BJ (cell line): ENCODE data around the gene LRRC10. TPM values are rescaled to one million over a fixed set of nuclear protein-coding genes. Genes with fewer than 3 reads are reported as not detected.

Source experiments
- CTCF ChIA-PET: fragments of 350-600 bp; formaldehyde crosslinking; extraction: SDS; loops from one replicate; lab custom pipeline; 2021; ENCODE audit warnings: antibody characterized with exemption, inconsistent platforms; lab: Yijun Ruan, JAX
- POLR2A ChIA-PET: fragments of 300-600 bp; sonication (Branson Sonifier 250); formaldehyde crosslinking; extraction: SDS; loops from one replicate; lab custom pipeline; 2021; ENCODE audit warnings: antibody characterized with exemption; lab: Charles Lee
- DNase-seq: peaks from one replicate; pipeline ENCODE4 v3.0.0-alpha.2; 2011; ENCODE audit warnings: low read depth
- H3K27me3 ChIP-seq: 2 replicates; pipeline ENCODE4 v1.6.0; 2011; ENCODE audit warnings: low read length; ENCODE audit not compliant: control insufficient read depth, insufficient read depth
- H3K36me3 ChIP-seq: 2 replicates; pipeline ENCODE4 v1.5.1; 2011; ENCODE audit warnings: low read length; ENCODE audit not compliant: control insufficient read depth, insufficient read depth
- H3K4me3 ChIP-seq: 2 replicates; pipeline ENCODE4 v1.5.1; 2011; ENCODE audit warnings: low read depth, mild to moderate bottlenecking, control low read depth, low read length
- polyA plus RNA-seq: library from polyadenylated mRNA; depleted of rRNA; stranded (reverse); fragments of >200 nt; gene quantifications from 2 replicates; pipeline ENCODE4 v1.2.3, GENCODE V29; 2011
- TF ChIP-seq, protein P1 (sequence below): IDR thresholded peaks from 2 replicates; pipeline ENCODE4 v1.5.1; 2011; ENCODE audit warnings: low read depth, mild to moderate bottlenecking, control low read depth, inconsistent platforms, low read length, moderate library complexity; ENCODE audit not compliant: insufficient read depth

Gene LRRC10
- polyA plus RNA-seq, 1 experiment, result not detected

- no peak for DNase-seq
- H3K36me3 ChIP-seq, result no peaks in the 10 kb centered on the region
- TF ChIP-seq, protein P1, sequence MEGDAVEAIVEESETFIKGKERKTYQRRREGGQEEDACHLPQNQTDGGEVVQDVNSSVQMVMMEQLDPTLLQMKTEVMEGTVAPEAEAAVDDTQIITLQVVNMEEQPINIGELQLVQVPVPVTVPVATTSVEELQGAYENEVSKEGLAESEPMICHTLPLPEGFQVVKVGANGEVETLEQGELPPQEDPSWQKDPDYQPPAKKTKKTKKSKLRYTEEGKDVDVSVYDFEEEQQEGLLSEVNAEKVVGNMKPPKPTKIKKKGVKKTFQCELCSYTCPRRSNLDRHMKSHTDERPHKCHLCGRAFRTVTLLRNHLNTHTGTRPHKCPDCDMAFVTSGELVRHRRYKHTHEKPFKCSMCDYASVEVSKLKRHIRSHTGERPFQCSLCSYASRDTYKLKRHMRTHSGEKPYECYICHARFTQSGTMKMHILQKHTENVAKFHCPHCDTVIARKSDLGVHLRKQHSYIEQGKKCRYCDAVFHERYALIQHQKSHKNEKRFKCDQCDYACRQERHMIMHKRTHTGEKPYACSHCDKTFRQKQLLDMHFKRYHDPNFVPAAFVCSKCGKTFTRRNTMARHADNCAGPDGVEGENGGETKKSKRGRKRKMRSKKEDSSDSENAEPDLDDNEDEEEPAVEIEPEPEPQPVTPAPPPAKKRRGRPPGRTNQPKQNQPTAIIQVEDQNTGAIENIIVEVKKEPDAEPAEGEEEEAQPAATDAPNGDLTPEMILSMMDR, result no peak
- ChIA-PET CTCF (no interaction called here), POLR2A (no interaction called here)
- peaks cover 1% of the 10 kb centered on the region; the same call in 1 of the 2 replicates for H3K27me3 ChIP-seq
- no peak overlapping the region for H3K4me3 ChIP-seq
Observed at GRCh38 chr12:69633061-69633460, 22.4 kb upstream of the LRRC10 start.

DNA sequence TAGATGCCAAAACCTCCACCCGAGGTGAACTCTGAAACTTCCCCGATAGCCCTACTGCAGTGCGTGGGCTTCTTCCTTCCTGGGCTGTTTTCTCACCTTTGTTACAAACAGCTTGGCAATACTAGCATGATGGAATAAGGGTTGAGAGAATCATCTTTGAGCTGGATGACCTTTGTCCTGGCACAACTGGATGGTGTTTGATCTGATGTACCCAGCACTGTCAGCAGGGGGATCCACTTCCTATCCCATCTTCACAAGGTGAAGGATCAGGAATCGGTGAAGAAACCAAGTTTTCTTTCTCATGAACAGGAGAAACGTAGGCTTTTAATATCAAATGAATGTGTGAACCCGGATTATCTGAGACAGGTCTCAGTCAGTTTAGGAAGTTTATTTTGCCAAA is 19.5 kb upstream of the LRRC10 start:
- CTCF ChIA-PET, result interaction anchor here (2.2 kb wide), 1 partner anchor 10 kb away, joined by 17 read pairs; no protein-coding TSS in a partner anchor

DNA sequence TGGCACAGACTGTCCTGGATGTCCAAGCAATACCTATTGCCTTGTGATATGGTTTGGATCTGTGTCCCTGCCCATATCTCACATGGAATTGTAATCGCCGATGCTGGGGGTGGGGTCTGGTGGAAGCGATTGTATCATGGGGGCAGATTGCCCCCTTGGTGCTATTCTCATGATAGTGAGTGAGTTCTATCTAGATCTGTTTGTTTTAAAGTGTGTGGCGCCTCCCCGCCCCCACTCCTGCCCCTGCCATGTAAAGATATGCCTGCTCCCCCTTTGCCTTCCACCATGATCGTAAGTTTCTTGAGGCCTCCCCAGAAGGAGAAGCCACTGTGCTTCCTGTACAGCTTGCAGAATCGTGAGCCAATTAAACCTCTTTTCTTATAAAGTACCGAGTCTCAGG is 16.8 kb upstream of the LRRC10 start:
- TF ChIP-seq, protein P1, result no peak
- POLR2A ChIA-PET, result no interaction called here
- CTCF ChIA-PET, result interaction anchor here (1.7 kb wide), 1 partner anchor 12 kb away, joined by 7 read pairs; no protein-coding TSS in a partner anchor
- H3K27me3 ChIP-seq, result no peaks in the 10 kb centered on the region; the same call in none of the 2 replicates
- H3K36me3 ChIP-seq, result no peaks in the 10 kb centered on the region
- no peak overlapping the region for H3K4me3 ChIP-seq
- no peak for DNase-seq

More for the DNA sequence above, 19.5 kb upstream of the LRRC10 start:
- TF ChIP-seq, protein P1, result peak; percentile 37
- POLR2A ChIA-PET, result no interaction called here
- no peak overlapping the region for H3K4me3 ChIP-seq
- peaks cover under 1% of the 10 kb centered on the region for H3K27me3 ChIP-seq
- no peaks in the 10 kb centered on the region for H3K36me3 ChIP-seq
- DNase-seq, result no peak

- POLR2A ChIA-PET, result no interaction called here
- TF ChIP-seq, protein P1, result no peak
- peaks cover 2% of the 10 kb centered on the region; the same call in 1 of the 2 replicates for H3K27me3 ChIP-seq
- H3K4me3 ChIP-seq, result no peak overlapping the region
- no peaks in the 10 kb centered on the region for H3K36me3 ChIP-seq
- DNase-seq, result no peak
- CTCF ChIA-PET, result interaction anchor here (1.1 kb wide), 1 partner anchor 16 kb away, joined by 5 read pairs; no protein-coding TSS in a partner anchor
Observed at GRCh38 chr12:69623970-69624369, 13.3 kb upstream of the LRRC10 start.

- Histone ChIP-seq H3K27me3 (peaks cover 5% of the 10 kb centered on the region), H3K36me3 (no peaks in the 10 kb centered on the region), H3K4me3 (no peak overlapping the region)
- ChIA-PET CTCF (interaction anchor here (1.2 to 5.7 kb wide), 3 partner anchors 12 to 35 kb away, joined by 3 to 33 read pairs (median 3); no protein-coding TSS in a partner anchor), POLR2A (no interaction called here)
- TF ChIP-seq, protein P1, result no peak
- no peak for DNase-seq
Observed at GRCh38 chr12:69621551-69621950, 10.8 kb upstream of the LRRC10 start.
